22Rv1 (cell line): ENCODE measurements around the gene ABCB8.

Experiments
- ZFX ChIP-seq: fragments of 450-650 bp; IDR thresholded peaks from 2 replicates; pipeline ENCODE4 v1.6.1; 2017; ENCODE audit warnings: antibody characterized with exemption, borderline replicate concordance
- TF ChIP-seq, protein P1 (sequence below): fragments of 450-650 bp; IDR thresholded peaks from 2 replicates; pipeline ENCODE4 v1.5.1; 2017; ENCODE audit warnings: mild to moderate bottlenecking

DNA sequence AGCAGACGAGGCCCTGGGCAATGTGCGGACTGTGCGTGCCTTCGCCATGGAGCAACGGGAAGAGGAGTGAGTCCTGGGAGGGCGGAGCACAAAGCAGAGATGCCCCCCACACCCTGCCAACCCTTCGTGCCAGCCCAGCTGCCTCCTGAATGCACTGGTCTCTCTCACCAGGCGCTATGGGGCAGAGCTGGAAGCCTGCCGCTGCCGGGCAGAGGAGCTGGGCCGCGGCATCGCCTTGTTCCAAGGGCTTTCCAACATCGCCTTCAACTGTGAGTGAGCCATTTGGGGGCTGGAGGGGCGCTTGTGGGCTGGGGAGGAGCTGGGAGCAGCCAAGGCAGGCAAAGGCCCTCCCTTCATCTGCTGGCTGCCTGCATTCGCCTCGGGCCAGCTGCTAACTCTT is 7.7 kb downstream of the ABCB8 start:
- TF ChIP-seq, protein P1, sequence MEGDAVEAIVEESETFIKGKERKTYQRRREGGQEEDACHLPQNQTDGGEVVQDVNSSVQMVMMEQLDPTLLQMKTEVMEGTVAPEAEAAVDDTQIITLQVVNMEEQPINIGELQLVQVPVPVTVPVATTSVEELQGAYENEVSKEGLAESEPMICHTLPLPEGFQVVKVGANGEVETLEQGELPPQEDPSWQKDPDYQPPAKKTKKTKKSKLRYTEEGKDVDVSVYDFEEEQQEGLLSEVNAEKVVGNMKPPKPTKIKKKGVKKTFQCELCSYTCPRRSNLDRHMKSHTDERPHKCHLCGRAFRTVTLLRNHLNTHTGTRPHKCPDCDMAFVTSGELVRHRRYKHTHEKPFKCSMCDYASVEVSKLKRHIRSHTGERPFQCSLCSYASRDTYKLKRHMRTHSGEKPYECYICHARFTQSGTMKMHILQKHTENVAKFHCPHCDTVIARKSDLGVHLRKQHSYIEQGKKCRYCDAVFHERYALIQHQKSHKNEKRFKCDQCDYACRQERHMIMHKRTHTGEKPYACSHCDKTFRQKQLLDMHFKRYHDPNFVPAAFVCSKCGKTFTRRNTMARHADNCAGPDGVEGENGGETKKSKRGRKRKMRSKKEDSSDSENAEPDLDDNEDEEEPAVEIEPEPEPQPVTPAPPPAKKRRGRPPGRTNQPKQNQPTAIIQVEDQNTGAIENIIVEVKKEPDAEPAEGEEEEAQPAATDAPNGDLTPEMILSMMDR, result no peak
- no peak for TF ChIP-seq ZFX
